Measurements from ENCODE around the gene CSF1. TPM values are rescaled to one million over a fixed set of nuclear protein-coding genes. Genes with fewer than 3 reads are reported as not detected.

CSF1 gene
- total and polyA plus RNA-seq, 2 donors (not counting 3 experiments of a cell fraction or from before 2014, with no cell fraction given) = 24.5 to 28.9 TPM

DNA sequence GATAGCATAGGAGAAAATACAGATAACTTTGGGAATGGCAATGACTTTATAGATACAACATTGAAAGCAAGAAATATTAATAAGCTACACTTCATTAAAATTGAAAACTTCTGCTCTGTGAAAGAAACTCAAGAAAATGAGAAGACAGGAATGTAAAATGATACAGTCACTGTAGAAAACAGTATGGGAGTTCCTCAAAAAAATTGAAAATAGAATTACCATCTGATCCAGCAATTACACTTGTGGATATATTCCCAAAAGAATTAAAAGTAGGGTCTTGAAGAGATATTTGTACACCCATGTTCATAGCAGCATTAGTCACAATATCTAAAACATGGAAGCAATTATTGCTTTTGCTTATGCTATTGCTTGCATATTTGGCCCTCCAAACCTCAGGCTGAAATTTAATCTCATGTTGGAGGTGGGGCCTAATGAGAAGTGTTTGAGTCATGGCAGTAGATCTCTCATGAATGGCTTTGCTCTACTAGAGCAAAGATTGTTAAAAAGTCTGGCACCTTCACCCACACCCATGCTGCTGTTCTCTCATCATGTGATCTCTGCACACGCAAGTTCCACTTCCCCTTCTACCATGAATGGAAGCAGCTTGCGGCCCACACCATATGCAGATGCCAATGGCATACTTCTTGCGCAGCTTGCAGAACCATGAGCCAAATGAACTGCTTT lies 58.6 kb downstream of the CSF1 start:
- no peak for FAIRE-seq
- DNase-seq (ENCODE audit: low read depth, low spot score) = no peak
- Histone ChIP-seq H3K4me1 (ENCODE audit: control insufficient read depth, extremely low read depth, insufficient read depth, low read length) (peaks cover under 1% of the 10 kb centered on the region), H3K9me3 (replicated peaks; ENCODE audit: control insufficient read depth, insufficient read depth, low read length) (no peaks in the 10 kb centered on the region), H4K20me1 (replicated peaks; ENCODE audit: control insufficient read depth, extremely low read depth, insufficient read depth, low read length) (no peaks in the 10 kb centered on the region), H3K4me3 (replicated peaks in 1 of 3; ENCODE audit: insufficient read depth in 1 of 3, low read depth in 1 of 3, low read length in 3 of 3) (no peak overlapping the region), H3K9ac (replicated peaks; ENCODE audit: extremely low read depth, insufficient read depth, low read length) (no peak overlapping the region), H3K79me2 (ENCODE audit: control insufficient read depth, insufficient read depth, low read length) (no peaks in the 10 kb centered on the region), H3K4me2 (ENCODE audit: insufficient read depth, low read length) (no peak overlapping the region), H3K27ac (ENCODE audit: insufficient read depth, low read depth, low read length) (no peak overlapping the region), H3K9me1 (replicated peaks; ENCODE audit: control insufficient read depth, extremely low read depth, insufficient read depth, low read length) (no peaks in the 10 kb centered on the region), H3K36me3 (ENCODE audit: control insufficient read depth in 2 of 2, extremely low read depth in 1 of 2, insufficient read depth in 2 of 2, low read length in 2 of 2) (no peaks in the 10 kb centered on the region), H3K27me3 (ENCODE audit: control insufficient read depth in 2 of 2, insufficient read depth in 2 of 2, low read length in 2 of 2) (no peaks in the 10 kb centered on the region), H2AFZ (ENCODE audit: low read depth, low read length) (no peak overlapping the region)
- no TSS peak for BruUV-seq (replicated peaks)
- ChIA-PET CTCF (interaction anchor here (1.5 to 1.6 kb wide), 2 partner anchors 10 to 15 kb away, joined by 6 to 9 read pairs; partner anchors contain the start of gene AHCYL1), POLR2A (no interaction called here)
- dilution Hi-C loops (cut with MboI; ENCODE audit: extremely low pct_ligation_motif_present, low sequenced_read_pairs) = no loop called here
- intact Hi-C loops (cut with micrococcal nuclease) = no loop called here
- TF ChIP-seq POLR2AphosphoS5 (IDR thresholded peaks at IDR 0.05; ENCODE audit: insufficient read depth, low read depth, low read length) (no peak), JUN (IDR thresholded peaks at IDR 0.05; ENCODE audit: borderline replicate concordance, insufficient read depth, insufficient read length, low read depth) (no peak), GATA2 (IDR thresholded peaks at IDR 0.05; ENCODE audit: insufficient read depth, insufficient read length, low read depth, low read length) (no peak), POLR2A (IDR thresholded peaks at IDR 0.05; ENCODE audit: low read depth, low read length) (no peak), MYC (IDR thresholded peaks at IDR 0.05; ENCODE audit: low read depth, low read length) (no peak), EZH2 (IDR thresholded peaks at IDR 0.05; ENCODE audit: borderline replicate concordance, low read depth, low read length, severe bottlenecking) (no peak), FOS (IDR thresholded peaks at IDR 0.05; ENCODE audit: borderline replicate concordance, insufficient read depth, low read length) (no peak)
- TF ChIP-seq, protein P1, sequence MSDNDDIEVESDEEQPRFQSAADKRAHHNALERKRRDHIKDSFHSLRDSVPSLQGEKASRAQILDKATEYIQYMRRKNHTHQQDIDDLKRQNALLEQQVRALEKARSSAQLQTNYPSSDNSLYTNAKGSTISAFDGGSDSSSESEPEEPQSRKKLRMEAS (IDR thresholded peaks at IDR 0.05; ENCODE audit: insufficient read depth, insufficient read length) = no peak
